ENCODE measurements around the gene LEMD2. TPM values are rescaled to one million over a fixed set of nuclear protein-coding genes. Genes with fewer than 3 reads are reported as not detected.

Gene LEMD2
- total RNA-seq, 4 donors from 2014 or later, result 36.4 to 65.3 (median 55.4) TPM

DNA sequence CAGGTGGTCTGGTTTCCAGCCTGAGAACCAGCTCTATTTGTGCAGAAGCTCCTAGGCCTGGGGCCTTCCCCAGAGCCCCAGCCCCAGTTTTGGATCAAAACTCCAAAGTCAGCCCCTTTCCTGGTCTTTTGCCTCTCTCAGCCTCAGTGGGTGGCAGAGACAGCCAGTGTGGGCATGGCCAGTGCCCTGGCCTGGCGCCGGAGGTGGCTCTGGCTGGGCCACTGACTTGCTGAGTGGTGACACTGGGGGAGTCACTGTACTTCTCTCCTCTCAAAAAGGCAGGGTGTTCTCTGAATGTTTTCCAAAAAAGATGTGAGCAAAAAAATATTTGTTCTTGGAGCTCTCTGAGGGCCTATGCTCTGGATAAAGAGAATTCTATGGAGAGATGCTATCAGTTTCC lies 34.9 kb upstream of the LEMD2 start:
- DNase-seq (ENCODE audit: extremely low spot score), result no peak
- Histone ChIP-seq H3K36me3 (no peaks in the 10 kb centered on the region), H3K27ac (replicated peaks in 1 of 4) (no peak overlapping the region), H3K4me1 (peaks cover 2 to 6% (median 5%) of the 10 kb centered on the region in 4 donors), H3K9me3 (no peaks in the 10 kb centered on the region), H3K27me3 (peaks cover 0 to 34% (median 0%) of the 10 kb centered on the region in 4 donors), H3K4me3 (no peak overlapping the region)
- WGBS, result 61% methylated on average over 2 of the region's 2 CpGs
- no peak for TF ChIP-seq POLR2AphosphoS5 (IDR thresholded peaks at IDR 0.05)
- no peak for TF ChIP-seq EP300 (IDR thresholded peaks at IDR 0.05)
- TF ChIP-seq, protein P1, sequence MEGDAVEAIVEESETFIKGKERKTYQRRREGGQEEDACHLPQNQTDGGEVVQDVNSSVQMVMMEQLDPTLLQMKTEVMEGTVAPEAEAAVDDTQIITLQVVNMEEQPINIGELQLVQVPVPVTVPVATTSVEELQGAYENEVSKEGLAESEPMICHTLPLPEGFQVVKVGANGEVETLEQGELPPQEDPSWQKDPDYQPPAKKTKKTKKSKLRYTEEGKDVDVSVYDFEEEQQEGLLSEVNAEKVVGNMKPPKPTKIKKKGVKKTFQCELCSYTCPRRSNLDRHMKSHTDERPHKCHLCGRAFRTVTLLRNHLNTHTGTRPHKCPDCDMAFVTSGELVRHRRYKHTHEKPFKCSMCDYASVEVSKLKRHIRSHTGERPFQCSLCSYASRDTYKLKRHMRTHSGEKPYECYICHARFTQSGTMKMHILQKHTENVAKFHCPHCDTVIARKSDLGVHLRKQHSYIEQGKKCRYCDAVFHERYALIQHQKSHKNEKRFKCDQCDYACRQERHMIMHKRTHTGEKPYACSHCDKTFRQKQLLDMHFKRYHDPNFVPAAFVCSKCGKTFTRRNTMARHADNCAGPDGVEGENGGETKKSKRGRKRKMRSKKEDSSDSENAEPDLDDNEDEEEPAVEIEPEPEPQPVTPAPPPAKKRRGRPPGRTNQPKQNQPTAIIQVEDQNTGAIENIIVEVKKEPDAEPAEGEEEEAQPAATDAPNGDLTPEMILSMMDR (IDR thresholded peaks at IDR 0.05), result no peak
- no peak for TF ChIP-seq POLR2A (IDR thresholded peaks at IDR 0.05; ENCODE audit: low read depth)
- intact Hi-C loops (cut with DNase I), result no loop called here

DNA sequence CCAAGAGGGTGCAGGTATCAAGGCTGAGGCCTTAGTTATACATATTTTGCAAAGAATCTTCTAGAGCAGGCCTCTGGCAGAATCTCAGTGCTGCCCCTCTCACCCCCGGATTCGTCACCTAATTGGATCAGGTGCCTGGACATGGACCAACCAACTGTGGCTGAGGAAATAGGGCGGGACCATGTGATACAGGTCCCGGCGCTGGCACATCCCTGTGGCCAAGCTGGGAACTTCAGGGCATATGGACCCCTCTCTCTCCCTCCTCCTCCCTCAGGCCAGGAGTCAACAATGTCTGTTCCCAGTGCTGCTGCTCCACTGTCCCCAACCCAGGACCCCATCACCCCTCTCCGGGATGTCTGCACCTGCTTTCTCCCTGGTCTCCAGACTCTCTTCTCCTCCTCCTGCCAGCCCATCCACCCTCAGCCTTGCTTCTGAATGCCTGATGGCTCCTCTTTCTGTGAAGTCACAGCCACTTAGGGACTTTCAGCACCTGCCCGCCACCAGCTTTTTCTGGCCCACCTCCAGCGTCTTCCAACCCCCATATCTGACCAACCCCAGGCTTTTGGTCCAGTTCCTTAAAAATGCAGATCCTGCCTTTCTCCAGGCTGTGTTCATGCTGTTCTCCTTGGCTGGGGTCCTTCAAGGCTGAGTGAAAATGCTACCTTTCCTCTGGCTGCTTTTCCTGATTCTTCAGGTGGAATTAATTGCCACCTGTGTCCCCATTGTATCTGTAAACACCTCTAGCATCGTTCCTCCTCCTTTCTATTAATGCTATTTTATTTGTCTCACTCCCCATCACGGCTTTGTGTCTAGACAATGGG lies 33.9 kb upstream of the LEMD2 start:
- no peaks in the 10 kb centered on the region for H3K4me1 ChIP-seq
- intact Hi-C loops (cut with DNase I), result no loop called here
- WGBS, result 73% methylated on average over 9 of the region's 10 CpGs
- H3K27me3 ChIP-seq, result peaks cover 0 to 39% (median 0%) of the 10 kb centered on the region in 4 donors
- H3K36me3 ChIP-seq, result no peaks in the 10 kb centered on the region
- H3K27ac ChIP-seq (replicated peaks in 1 of 4), result no peak overlapping the region
- no peak for DNase-seq (ENCODE audit: extremely low spot score)
- no peaks in the 10 kb centered on the region for H3K9me3 ChIP-seq
- H3K4me3 ChIP-seq, result no peak overlapping the region
- TF ChIP-seq, protein P1 (IDR thresholded peaks at IDR 0.05), result peak in 1 of 3 experiments; percentile 14
- TF ChIP-seq POLR2A (IDR thresholded peaks at IDR 0.05; ENCODE audit: low read depth) (no peak), EP300 (IDR thresholded peaks at IDR 0.05) (no peak), POLR2AphosphoS5 (IDR thresholded peaks at IDR 0.05) (no peak)

- H3K36me3 ChIP-seq, result no peaks in the 10 kb centered on the region
- no peak for DNase-seq (ENCODE audit: extremely low spot score)
- H3K27me3 ChIP-seq, result peaks cover 0 to 42% (median 0%) of the 10 kb centered on the region in 4 donors
- WGBS, result 66% methylated on average over 7 of the region's 7 CpGs
- no peaks in the 10 kb centered on the region for H3K4me1 ChIP-seq
- TF ChIP-seq, protein P1 (IDR thresholded peaks at IDR 0.05), result no peak
- TF ChIP-seq EP300 (IDR thresholded peaks at IDR 0.05) (no peak), POLR2A (IDR thresholded peaks at IDR 0.05; ENCODE audit: low read depth) (no peak), POLR2AphosphoS5 (IDR thresholded peaks at IDR 0.05) (no peak)
- intact Hi-C loops (cut with DNase I), result no loop called here
- H3K27ac ChIP-seq (replicated peaks in 1 of 4), result no peak overlapping the region
- H3K4me3 ChIP-seq, result no peak overlapping the region
- H3K9me3 ChIP-seq, result no peaks in the 10 kb centered on the region
These were observed 32.0 kb upstream of the LEMD2 start for GRCh38 chr6:33820784-33821520.

GRCh38 chr6:33820243-33820642 lies 31.3 kb upstream of the LEMD2 start:
- no peak for TF ChIP-seq EP300 (IDR thresholded peaks at IDR 0.05)
- no peak for TF ChIP-seq POLR2A (IDR thresholded peaks at IDR 0.05; ENCODE audit: low read depth)
- TF ChIP-seq, protein P1 (IDR thresholded peaks at IDR 0.05), result no peak
- no peak for TF ChIP-seq POLR2AphosphoS5 (IDR thresholded peaks at IDR 0.05)
- Histone ChIP-seq H3K36me3 (no peaks in the 10 kb centered on the region), H3K4me1 (no peaks in the 10 kb centered on the region), H3K9me3 (no peaks in the 10 kb centered on the region), H3K4me3 (no peak overlapping the region), H3K27ac (replicated peaks in 1 of 4) (no peak overlapping the region), H3K27me3 (peaks cover 0 to 50% (median 0%) of the 10 kb centered on the region in 4 donors)
- DNase-seq (ENCODE audit: extremely low spot score), result no peak
- WGBS, result 66% methylated on average over 9 of the region's 10 CpGs
- intact Hi-C loops (cut with DNase I), result no loop called here

All from esophagus muscularis mucosa (tissue), 4 donors.